Neural cell (in vitro differentiated cells): ENCODE data around the gene KIRREL2. TPM values are rescaled to one million over a fixed set of nuclear protein-coding genes. Genes with fewer than 3 reads are reported as not detected.

Source experiments
- H2AFZ ChIP-seq: fragments of 200-600, 300-800 bp; sonication (generic), shearing (Covaris generic); 2 replicates; pipeline ENCODE4 v1.6.0; 2014; ENCODE audit warnings: low read depth, mild to moderate bottlenecking, antibody characterized with exemption, low read length, moderate library complexity
- H3F3A ChIP-seq: fragments of 200-600 bp; shearing (Covaris generic); 2 replicates; pipeline ENCODE4 v1.6.1; 2016; ENCODE audit warnings: mild to moderate bottlenecking, moderate library complexity, mixed read lengths, antibody characterized with exemption, low read length; ENCODE audit not compliant: insufficient read depth, poor library complexity, severe bottlenecking
- H3K27ac ChIP-seq: fragments of 200-600, 300-800 bp; sonication (generic), shearing (Covaris generic); 2 replicates; pipeline ENCODE4 v1.5.1; 2014; ENCODE audit warnings: mild to moderate bottlenecking, low read length, moderate library complexity
- H3K27me3 ChIP-seq: fragments of 300-800, 200-600 bp; sonication (generic), shearing (Covaris generic); 2 replicates; pipeline ENCODE4 v1.6.0; 2014; ENCODE audit warnings: mild to moderate bottlenecking, low read depth, low read length, moderate library complexity; ENCODE audit not compliant: insufficient read depth
- H3K36me3 ChIP-seq: fragments of 300-800, 200-600 bp; sonication (generic), shearing (Covaris generic); 2 replicates; pipeline ENCODE4 v1.5.1; 2014; ENCODE audit warnings: mild to moderate bottlenecking, antibody characterized with exemption, low read length, moderate library complexity; ENCODE audit not compliant: insufficient read depth
- H3K4me2 ChIP-seq: fragments of 300-800, 200-600 bp; sonication (generic), shearing (Covaris generic); 2 replicates; pipeline ENCODE4 v1.6.0; 2014; ENCODE audit warnings: mild to moderate bottlenecking, low read length
- H3K4me3 ChIP-seq: fragments of 300-800, 200-600 bp; sonication (generic), shearing (Covaris generic); 2 replicates; pipeline ENCODE4 v1.5.1; 2014; ENCODE audit warnings: mild to moderate bottlenecking, low read length, moderate library complexity
- H3K79me2 ChIP-seq: fragments of 200-600 bp; shearing (Covaris generic); replicated peaks from 2 replicates; pipeline ENCODE4 v1.6.0; 2014; ENCODE audit warnings: mild to moderate bottlenecking, low read length, moderate library complexity; ENCODE audit not compliant: insufficient read depth
- H3K9ac ChIP-seq: fragments of 300-800, 200-600 bp; sonication (generic), shearing (Covaris generic); 2 replicates; pipeline ENCODE4 v1.6.1; 2016; ENCODE audit warnings: mild to moderate bottlenecking, low read length, mixed read lengths
- H3K9me2 ChIP-seq: fragments of 200-600 bp; shearing (Covaris generic); 2 replicates; pipeline ENCODE4 v1.6.1; 2016; ENCODE audit warnings: mild to moderate bottlenecking, low read length, mixed read lengths; ENCODE audit not compliant: insufficient read depth
- H3K9me3 ChIP-seq: fragments of 200-600, 300-800 bp; sonication (generic), shearing (Covaris generic); 2 replicates; pipeline ENCODE4 v1.6.1; 2016; ENCODE audit warnings: mild to moderate bottlenecking, mixed run types, low read length, moderate library complexity, mixed read lengths
- H4K20me1 ChIP-seq: fragments of 200-600 bp; shearing (Covaris generic); 2 replicates; pipeline ENCODE4 v1.6.1; 2016; ENCODE audit warnings: mild to moderate bottlenecking, mixed run types; ENCODE audit not compliant: insufficient read depth
- EP300 ChIP-seq: fragments of 450-650 bp; conservative IDR thresholded peaks from 2 replicates; pipeline ENCODE4 v1.6.1; 2014; ENCODE audit warnings: antibody characterized with exemption, mild to moderate bottlenecking, moderate library complexity; ENCODE audit not compliant: poor library complexity, severe bottlenecking
- EZH2 ChIP-seq: fragments of 200-600, 300-800 bp; shearing (Covaris generic), sonication (generic); IDR thresholded peaks from 2 replicates; pipeline ENCODE4 v1.6.1; 2014; ENCODE audit warnings: antibody characterized with exemption, low read length, borderline replicate concordance, mild to moderate bottlenecking; ENCODE audit not compliant: insufficient read depth, poor library complexity, severe bottlenecking
- MXI1 ChIP-seq: fragments of 450-650 bp; conservative IDR thresholded peaks from 2 replicates; pipeline ENCODE4 v1.6.1; 2014; ENCODE audit warnings: antibody characterized with exemption, mild to moderate bottlenecking; ENCODE audit not compliant: poor library complexity, severe bottlenecking
- POLR2AphosphoS5 ChIP-seq: IDR thresholded peaks from 2 replicates; pipeline ENCODE4 v1.6.1; 2012
- RAD21 ChIP-seq: fragments of 450-650 bp; conservative IDR thresholded peaks from 2 replicates; pipeline ENCODE4 v1.6.1; 2014; ENCODE audit warnings: antibody characterized with exemption, mild to moderate bottlenecking, moderate library complexity
- REST ChIP-seq: IDR thresholded peaks from 2 replicates; pipeline ENCODE4 v1.6.1; 2012; ENCODE audit warnings: borderline replicate concordance
- SMC3 ChIP-seq: fragments of 450-650 bp; conservative IDR thresholded peaks from 2 replicates; pipeline ENCODE4 v1.6.1; 2014; ENCODE audit warnings: antibody characterized with exemption, mild to moderate bottlenecking, moderate library complexity; ENCODE audit not compliant: poor library complexity
- TAF1 ChIP-seq: IDR thresholded peaks from 2 replicates; pipeline ENCODE4 v1.6.1; 2012; ENCODE audit warnings: low read depth
- polyA plus RNA-seq: library from polyadenylated mRNA; depleted of rRNA; stranded (reverse); fragments of >200 nt; gene quantifications from 2 replicates; pipeline ENCODE4 v1.2.3, GENCODE V29; 2014
- TF ChIP-seq, protein P1 (sequence below): fragments of 450-650 bp; IDR thresholded peaks from 2 replicates; pipeline ENCODE4 v1.5.1; 2014; ENCODE audit warnings: antibody characterized with exemption, mild to moderate bottlenecking, moderate library complexity; ENCODE audit not compliant: poor library complexity, severe bottlenecking

KIRREL2 gene
- polyA plus RNA-seq, 1 donor from 2014 or later, result 0.79 TPM

DNA sequence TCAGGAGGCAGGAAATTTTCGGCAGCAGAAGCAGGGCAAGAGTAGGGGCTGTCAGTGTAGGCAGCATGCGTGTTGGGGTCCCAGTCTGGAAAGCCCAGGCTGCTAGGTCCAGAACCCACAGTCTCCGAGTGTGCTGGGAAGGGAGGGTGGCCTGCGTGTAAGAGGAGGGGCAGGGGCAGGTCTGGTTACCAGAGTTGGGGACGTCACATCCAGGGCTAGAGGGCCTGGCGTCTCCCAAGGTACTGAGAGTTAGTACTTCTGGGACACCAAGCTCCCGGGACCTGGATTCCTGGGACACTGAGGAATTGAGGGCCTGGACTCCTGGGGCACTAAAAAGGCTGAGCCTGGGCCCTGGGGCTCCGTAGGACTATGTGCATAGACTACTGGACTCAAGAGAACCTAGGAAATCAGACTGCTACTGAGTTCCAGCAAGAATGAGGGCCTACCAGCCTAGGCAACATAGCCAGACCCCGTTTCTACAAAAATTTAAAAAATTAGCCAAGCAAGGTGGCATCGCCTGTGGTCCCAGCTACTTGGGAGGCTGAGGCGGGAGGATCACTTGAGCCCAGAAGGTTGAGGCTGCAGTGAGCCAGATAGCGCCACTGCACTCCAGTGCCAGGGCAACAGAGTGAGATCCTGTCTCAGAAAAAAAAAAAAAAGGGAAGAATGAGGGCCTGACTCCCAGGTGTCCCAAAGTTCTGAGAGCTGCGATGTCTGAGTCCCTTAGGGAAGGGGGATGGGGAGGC lies 41.2 kb downstream of the KIRREL2 start:
- peaks cover 3% of the 10 kb centered on the region for H3K27me3 ChIP-seq
- no peaks in the 10 kb centered on the region for H3K9me2 ChIP-seq
- H4K20me1 ChIP-seq, result no peaks in the 10 kb centered on the region
- no peak overlapping the region for H3K27ac ChIP-seq
- no peak overlapping the region for H3K4me2 ChIP-seq
- H3K4me3 ChIP-seq, result peak overlapping the region; percentile 77
- H2AFZ ChIP-seq, result no peak overlapping the region
- H3K36me3 ChIP-seq, result no peaks in the 10 kb centered on the region
- TF ChIP-seq TAF1 (no peak), EP300 (no peak), SMC3 (no peak), POLR2AphosphoS5 (no peak), RAD21 (no peak), MXI1 (no peak), REST (no peak), EZH2 (no peak)
- TF ChIP-seq, protein P1, sequence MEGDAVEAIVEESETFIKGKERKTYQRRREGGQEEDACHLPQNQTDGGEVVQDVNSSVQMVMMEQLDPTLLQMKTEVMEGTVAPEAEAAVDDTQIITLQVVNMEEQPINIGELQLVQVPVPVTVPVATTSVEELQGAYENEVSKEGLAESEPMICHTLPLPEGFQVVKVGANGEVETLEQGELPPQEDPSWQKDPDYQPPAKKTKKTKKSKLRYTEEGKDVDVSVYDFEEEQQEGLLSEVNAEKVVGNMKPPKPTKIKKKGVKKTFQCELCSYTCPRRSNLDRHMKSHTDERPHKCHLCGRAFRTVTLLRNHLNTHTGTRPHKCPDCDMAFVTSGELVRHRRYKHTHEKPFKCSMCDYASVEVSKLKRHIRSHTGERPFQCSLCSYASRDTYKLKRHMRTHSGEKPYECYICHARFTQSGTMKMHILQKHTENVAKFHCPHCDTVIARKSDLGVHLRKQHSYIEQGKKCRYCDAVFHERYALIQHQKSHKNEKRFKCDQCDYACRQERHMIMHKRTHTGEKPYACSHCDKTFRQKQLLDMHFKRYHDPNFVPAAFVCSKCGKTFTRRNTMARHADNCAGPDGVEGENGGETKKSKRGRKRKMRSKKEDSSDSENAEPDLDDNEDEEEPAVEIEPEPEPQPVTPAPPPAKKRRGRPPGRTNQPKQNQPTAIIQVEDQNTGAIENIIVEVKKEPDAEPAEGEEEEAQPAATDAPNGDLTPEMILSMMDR, result no peak
- no peaks in the 10 kb centered on the region for H3K9me3 ChIP-seq
- no peak overlapping the region for H3K9ac ChIP-seq
- peaks cover 3% of the 10 kb centered on the region for H3K79me2 ChIP-seq
- no peaks in the 10 kb centered on the region for H3F3A ChIP-seq

- H3K9me2 ChIP-seq, result no peaks in the 10 kb centered on the region
- H3K4me3 ChIP-seq, result peak overlapping the region; percentile 77
- peak overlapping the region; percentile 65 for H3K4me2 ChIP-seq
- peak overlapping the region; percentile 77 for H3K9ac ChIP-seq
- H3K9me3 ChIP-seq, result no peaks in the 10 kb centered on the region
- peaks cover 3% of the 10 kb centered on the region for H3K79me2 ChIP-seq
- H3K27me3 ChIP-seq, result peaks cover 9% of the 10 kb centered on the region
- no peaks in the 10 kb centered on the region for H3K36me3 ChIP-seq
- TF ChIP-seq TAF1 (no peak), MXI1 (no peak), EP300 (no peak), RAD21 (no peak), EZH2 (no peak), REST (no peak), SMC3 (no peak)
- TF ChIP-seq, protein P1, result no peak
- no peak overlapping the region for H3K27ac ChIP-seq
- no peaks in the 10 kb centered on the region for H3F3A ChIP-seq
- no peaks in the 10 kb centered on the region for H4K20me1 ChIP-seq
- peak overlapping the region; percentile 84 for H2AFZ ChIP-seq
Observed at GRCh38 chr19:35898499-35898809, 41.7 kb downstream of the KIRREL2 start.
